DOHH2 (cell line): ENCODE data around the gene NBAS.

Source experiments
- H3F3A ChIP-seq: fragments of 200-600 bp; sonication (generic), shearing (Covaris generic); 2 replicates; pipeline ENCODE4 v1.6.0; 2016; ENCODE audit warnings: antibody characterized with exemption, mild to moderate bottlenecking; ENCODE audit not compliant: control insufficient read depth, insufficient read depth
- H3K27ac ChIP-seq: fragments of 200-600 bp; sonication (generic); 2 replicates; pipeline ENCODE4 v1.5.1; 2014; ENCODE audit warnings: low read depth, mild to moderate bottlenecking, low read length, moderate library complexity
- H3K27me3 ChIP-seq: fragments of 200-600 bp; sonication (generic); 2 replicates; pipeline ENCODE4 v1.6.1; 2014; ENCODE audit warnings: mild to moderate bottlenecking, low read length, mixed read lengths; ENCODE audit not compliant: control insufficient read depth
- H3K36me3 ChIP-seq: fragments of 200-600 bp; sonication (generic); 2 replicates; pipeline ENCODE4 v1.6.1; 2014; ENCODE audit warnings: mild to moderate bottlenecking, low read length, moderate library complexity, mixed read lengths; ENCODE audit not compliant: control insufficient read depth
- H3K4me1 ChIP-seq: fragments of 200-600 bp; sonication (generic); 2 replicates; pipeline ENCODE4 v1.6.1; 2014; ENCODE audit warnings: mild to moderate bottlenecking, low read length, mixed read lengths; ENCODE audit not compliant: control insufficient read depth
- H3K4me2 ChIP-seq: fragments of 200-600 bp; sonication (generic); 2 replicates; pipeline ENCODE4 v1.6.0; 2014; ENCODE audit warnings: mild to moderate bottlenecking, low read length, moderate library complexity
- H3K4me3 ChIP-seq: fragments of 200-600 bp; sonication (generic); 2 replicates; pipeline ENCODE4 v1.5.1; 2014; ENCODE audit warnings: mild to moderate bottlenecking, low read length, mixed read lengths
- H3K79me2 ChIP-seq: fragments of 200-600 bp; sonication (generic); 2 replicates; pipeline ENCODE4 v1.6.1; 2014; ENCODE audit warnings: mild to moderate bottlenecking, low read length, mixed read lengths; ENCODE audit not compliant: control insufficient read depth
- H3K9me2 ChIP-seq: fragments of 200-600 bp; sonication (generic); replicated peaks from 2 replicates; pipeline ENCODE4 v1.6.1; 2014; ENCODE audit warnings: mild to moderate bottlenecking, low read length, mixed read lengths; ENCODE audit not compliant: control insufficient read depth
- H3K9me3 ChIP-seq: fragments of 200-600 bp; sonication (generic); 2 replicates; pipeline ENCODE4 v1.6.1; 2014; ENCODE audit warnings: antibody characterized with exemption, low read length, mixed read lengths; ENCODE audit not compliant: control insufficient read depth, insufficient read depth
- H4K20me1 ChIP-seq: fragments of 200-600 bp; sonication (generic); 2 replicates; pipeline ENCODE4 v1.6.0; 2014; ENCODE audit warnings: low read depth, mild to moderate bottlenecking, antibody characterized with exemption, low read length, moderate library complexity; ENCODE audit not compliant: control insufficient read depth, insufficient read depth
- CTCF ChIP-seq: fragments of 200-600 bp; sonication (generic); IDR thresholded peaks from one replicate; pipeline ENCODE4 v1.5.1; 2014; ENCODE audit warnings: antibody characterized with exemption, mild to moderate bottlenecking, low read depth, low read length; ENCODE audit not compliant: poor library complexity, severe bottlenecking
- EZH2phosphoT487 ChIP-seq: fragments of 200-600 bp; sonication (generic); IDR thresholded peaks from 2 replicates; pipeline ENCODE4 v1.6.1; 2017; ENCODE audit warnings: borderline replicate concordance, mild to moderate bottlenecking, antibody characterized with exemption, low read length, moderate library complexity, mixed read lengths

The NBAS gene

GRCh38 chr2:15158532-15158931 lies 402.6 kb downstream of the NBAS start:
- no peak for TF ChIP-seq EZH2phosphoT487
- TF ChIP-seq CTCF, result no peak
- H3K4me1 ChIP-seq, result 0 out of 2 replicates have a peak, but pooled peaks cover 8% of the 10 kb centered on the region
- no peaks in the 10 kb centered on the region for H3K9me3 ChIP-seq
- no peaks in the 10 kb centered on the region for H3K9me2 ChIP-seq
- no peaks in the 10 kb centered on the region for H3K27me3 ChIP-seq
- H3K4me2 ChIP-seq, result no peak overlapping the region
- no peak overlapping the region for H3K4me3 ChIP-seq
- no peak overlapping the region for H3K27ac ChIP-seq
- H3K79me2 ChIP-seq, result no peaks in the 10 kb centered on the region
- no peaks in the 10 kb centered on the region for H3K36me3 ChIP-seq
- no peaks in the 10 kb centered on the region for H4K20me1 ChIP-seq
- H3F3A ChIP-seq, result no peaks in the 10 kb centered on the region

GRCh38 chr2:15158100-15158499 lies 403.0 kb downstream of the NBAS start:
- Histone ChIP-seq H3K4me3 (no peak overlapping the region), H4K20me1 (no peaks in the 10 kb centered on the region), H3K27ac (no peak overlapping the region), H3K36me3 (no peaks in the 10 kb centered on the region), H3K4me2 (no peak overlapping the region), H3K79me2 (no peaks in the 10 kb centered on the region), H3F3A (no peaks in the 10 kb centered on the region), H3K9me2 (no peaks in the 10 kb centered on the region), H3K4me1 (0 out of 2 replicates have a peak, but pooled peaks cover 8% of the 10 kb centered on the region), H3K9me3 (no peaks in the 10 kb centered on the region), H3K27me3 (no peaks in the 10 kb centered on the region)
- TF ChIP-seq CTCF, result no peak
- no peak for TF ChIP-seq EZH2phosphoT487

- H3K4me2 ChIP-seq, result no peak overlapping the region
- H3K36me3 ChIP-seq, result no peaks in the 10 kb centered on the region
- H3K79me2 ChIP-seq, result no peaks in the 10 kb centered on the region
- TF ChIP-seq CTCF, result no peak
- TF ChIP-seq EZH2phosphoT487, result no peak
- no peaks in the 10 kb centered on the region for H3F3A ChIP-seq
- no peaks in the 10 kb centered on the region for H3K27me3 ChIP-seq
- no peaks in the 10 kb centered on the region for H3K9me3 ChIP-seq
- H3K4me1 ChIP-seq, result 0 out of 2 replicates have a peak, but pooled peaks cover 8% of the 10 kb centered on the region
- no peaks in the 10 kb centered on the region for H4K20me1 ChIP-seq
- no peak overlapping the region for H3K27ac ChIP-seq
- H3K9me2 ChIP-seq, result no peaks in the 10 kb centered on the region
- no peak overlapping the region for H3K4me3 ChIP-seq
Measured at GRCh38 chr2:15155959-15156574, 405.1 kb downstream of the NBAS start.
